A549 (cell line): ENCODE results near the gene SLC24A3.

Experiments
- CBX8 ChIP-seq: fragments of 200-600 bp; sonication (generic); IDR thresholded peaks from 2 replicates; pipeline ENCODE4 v1.6.1; 2016
- HDAC2 ChIP-seq: fragments of 200-600 bp; sonication (generic); IDR thresholded peaks from 2 replicates; pipeline ENCODE4 v1.6.1; 2016
- JUN ChIP-seq, 2 experiments: fragments of >200 bp; sonication (Bioruptor Twin); formaldehyde crosslinking; IDR thresholded peaks; 2 replicates in 1 of 2; 3 replicates in 1 of 2; pipeline ENCODE4 v1.6.1; 2016 to 2017
- NR3C1 ChIP-seq: fragments of >200 bp; sonication (Bioruptor Twin); formaldehyde crosslinking; IDR thresholded peaks from 3 replicates; pipeline ENCODE4 v1.6.1; 2017
- RAD21 ChIP-seq, 2 experiments: fragments of >200 bp in 1 of 2; sonication (Bioruptor Twin) in 1 of 2; formaldehyde crosslinking in 1 of 2; IDR thresholded peaks in 1 of 2; conservative IDR thresholded peaks in 1 of 2; 2 replicates in 1 of 2; 3 replicates in 1 of 2; pipeline ENCODE4 v1.6.1; 2012 to 2018; ENCODE audit warnings: inconsistent platforms in 1 of 2
- RFX5 ChIP-seq: fragments of 450-650 bp; IDR thresholded peaks from 2 replicates; pipeline ENCODE4 v1.7.1; 2014; ENCODE audit warnings: antibody characterized with exemption, mild to moderate bottlenecking, moderate library complexity
- TF ChIP-seq, protein P1 (sequence below): fragments of >200 bp; sonication (Bioruptor Twin); formaldehyde crosslinking; IDR thresholded peaks from 3 replicates; pipeline ENCODE4 v1.5.1; 2016

DNA sequence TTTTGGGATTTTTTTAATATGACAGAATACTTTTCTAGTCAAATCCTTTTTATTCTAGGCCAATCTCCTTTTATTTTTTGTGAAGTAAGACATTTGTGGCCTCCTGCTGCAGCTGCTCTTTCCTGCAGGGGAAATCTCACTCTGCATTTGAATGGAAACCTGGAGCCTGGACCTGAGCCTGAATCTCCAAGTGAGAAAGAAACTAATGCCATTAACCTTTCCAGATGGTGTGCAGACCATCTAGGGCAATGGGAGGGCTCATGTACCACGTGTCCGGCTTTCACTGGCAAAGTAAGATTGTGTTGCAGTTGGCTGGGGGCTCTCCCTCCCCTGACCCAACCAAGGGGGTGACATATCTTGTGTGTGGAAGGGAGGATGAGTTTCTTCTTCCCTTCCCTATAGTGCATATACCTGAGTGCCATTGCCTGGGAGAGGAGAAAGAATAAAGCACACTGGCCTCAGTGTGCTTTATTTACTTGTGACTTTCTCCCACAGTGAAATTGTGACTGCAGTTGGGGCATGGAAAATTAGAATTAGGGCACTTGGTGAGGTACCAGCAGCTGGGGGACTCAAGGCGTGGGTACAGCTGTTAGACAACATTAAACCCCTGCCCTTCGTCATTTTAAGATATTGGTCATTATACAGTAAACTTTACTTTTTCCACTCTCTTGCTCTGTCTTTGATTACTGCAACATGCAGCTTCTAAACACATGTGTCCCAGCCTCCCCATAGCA is 385.8 kb downstream of the SLC24A3 start:
- TF ChIP-seq NR3C1 (no peak), RFX5 (no peak), JUN (IDR thresholded peaks at IDR 0.05) (no peak), CBX8 (no peak), RAD21 (conservative IDR thresholded peaks at IDR 0.05 in 1 of 2, IDR thresholded peaks at IDR 0.05 in 1 of 2) (no peak), HDAC2 (no peak)
- TF ChIP-seq, protein P1, sequence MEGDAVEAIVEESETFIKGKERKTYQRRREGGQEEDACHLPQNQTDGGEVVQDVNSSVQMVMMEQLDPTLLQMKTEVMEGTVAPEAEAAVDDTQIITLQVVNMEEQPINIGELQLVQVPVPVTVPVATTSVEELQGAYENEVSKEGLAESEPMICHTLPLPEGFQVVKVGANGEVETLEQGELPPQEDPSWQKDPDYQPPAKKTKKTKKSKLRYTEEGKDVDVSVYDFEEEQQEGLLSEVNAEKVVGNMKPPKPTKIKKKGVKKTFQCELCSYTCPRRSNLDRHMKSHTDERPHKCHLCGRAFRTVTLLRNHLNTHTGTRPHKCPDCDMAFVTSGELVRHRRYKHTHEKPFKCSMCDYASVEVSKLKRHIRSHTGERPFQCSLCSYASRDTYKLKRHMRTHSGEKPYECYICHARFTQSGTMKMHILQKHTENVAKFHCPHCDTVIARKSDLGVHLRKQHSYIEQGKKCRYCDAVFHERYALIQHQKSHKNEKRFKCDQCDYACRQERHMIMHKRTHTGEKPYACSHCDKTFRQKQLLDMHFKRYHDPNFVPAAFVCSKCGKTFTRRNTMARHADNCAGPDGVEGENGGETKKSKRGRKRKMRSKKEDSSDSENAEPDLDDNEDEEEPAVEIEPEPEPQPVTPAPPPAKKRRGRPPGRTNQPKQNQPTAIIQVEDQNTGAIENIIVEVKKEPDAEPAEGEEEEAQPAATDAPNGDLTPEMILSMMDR: no peak
